Epidermal melanocyte (primary cell): Measurements from ENCODE around the gene PRPSAP2.
"Not testable (repeated sequence)": the region's sequence is repeated elsewhere in the genome, so short reads cannot be mapped to it uniquely, and the experiment has no call there.

ENCODE experiments used
- DNase-seq: peaks from one replicate; pipeline ENCODE4 v3.0.0; 2011; ENCODE audit warnings: low spot score; ENCODE audit not compliant: insufficient read length

PRPSAP2 gene

GRCh38 chr17:18944646-18945045 is 86.7 kb downstream of the PRPSAP2 start:
- no peak for DNase-seq

- no peak for DNase-seq
Observed at GRCh38 chr17:18946536-18946935, 88.6 kb downstream of the PRPSAP2 start.

- DNase-seq: no peak
Observed at GRCh38 chr17:18947866-18948265, 89.9 kb downstream of the PRPSAP2 start.

- no peak for DNase-seq
Observed at GRCh38 chr17:18948476-18949006, 90.6 kb downstream of the PRPSAP2 start.

- DNase-seq: peak; percentile 59
Observed at GRCh38 chr17:18949566-18949965, 91.6 kb downstream of the PRPSAP2 start.

GRCh38 chr17:18950346-18950745 is 92.4 kb downstream of the PRPSAP2 start:
- DNase-seq: no peak

GRCh38 chr17:18950944-18951905 is 93.3 kb downstream of the PRPSAP2 start:
- no peak for DNase-seq

- DNase-seq: no peak
Observed at GRCh38 chr17:18951941-18952842, 94.3 kb downstream of the PRPSAP2 start, which contains the start of gene SLC5A10. SLC5A10 (plus strand) TSS chr17:18952165; CDS start chr17:18952206, 41 bp downstream.

- DNase-seq: no peak
Observed at GRCh38 chr17:18953231-18953728, 95.3 kb downstream of the PRPSAP2 start.

- DNase-seq: no peak
Observed at GRCh38 chr17:18954321-18954720, 96.4 kb downstream of the PRPSAP2 start.

- DNase-seq: no peak
Observed at GRCh38 chr17:18955009-18955408, 97.1 kb downstream of the PRPSAP2 start.

GRCh38 chr17:18956021-18956420 is 98.1 kb downstream of the PRPSAP2 start:
- not testable (repeated sequence) for DNase-seq

- no peak for DNase-seq
Observed at GRCh38 chr17:18956581-18956980, 98.7 kb downstream of the PRPSAP2 start.

- DNase-seq: no peak
Observed at GRCh38 chr17:18957831-18958230, 99.9 kb downstream of the PRPSAP2 start.

- no peak for DNase-seq
Observed at GRCh38 chr17:18958611-18959010, 100.7 kb downstream of the PRPSAP2 start.

GRCh38 chr17:18959071-18959844 is 101.3 kb downstream of the PRPSAP2 start:
- DNase-seq: no peak

- DNase-seq: no peak
Observed at GRCh38 chr17:18959845-18960240, 101.9 kb downstream of the PRPSAP2 start.

GRCh38 chr17:18960241-18960665 is 102.3 kb downstream of the PRPSAP2 start:
- DNase-seq: no peak

- peak; percentile 64 for DNase-seq
Observed at GRCh38 chr17:18960803-18961511, 103.0 kb downstream of the PRPSAP2 start.
